AG04450 (cell line): Measurements from ENCODE around the gene GTF3C1. TPM values are rescaled to one million over a fixed set of nuclear protein-coding genes. Genes with fewer than 3 reads are reported as not detected.
A peak's percentile ranks its signal among the peaks of the same experiment; 100 is the strongest.

ENCODE experiments used
- CTCF ChIA-PET: fragments of 300-600, 350-600 bp; formaldehyde crosslinking; extraction: SDS; loops from one replicate; lab custom pipeline; 2022; ENCODE audit warnings: antibody characterized with exemption, inconsistent platforms; lab: Charles Lee
- POLR2A ChIA-PET: fragments of 350-600 bp; formaldehyde crosslinking; extraction: SDS; loops from one replicate; lab custom pipeline; 2021; ENCODE audit warnings: antibody characterized with exemption, inconsistent platforms; lab: Yijun Ruan, JAX
- DNase-seq: peaks from one replicate; pipeline ENCODE4 v3.0.0-alpha.2; 2011; ENCODE audit warnings: low read depth, low spot score
- H3K27ac ChIP-seq: one replicate; pipeline ENCODE4 v1.5.1; 2012; ENCODE audit warnings: low read depth, low read length, control low read depth
- H3K27me3 ChIP-seq: one replicate; pipeline ENCODE4 v1.6.0; 2012; ENCODE audit warnings: low read length; ENCODE audit not compliant: control insufficient read depth, insufficient read depth
- H3K4me3 ChIP-seq: 2 replicates; pipeline ENCODE4 v1.5.1; 2011; ENCODE audit warnings: mild to moderate bottlenecking, low read depth, low read length, control low read depth
- H3K9me3 ChIP-seq: 2 replicates; pipeline ENCODE4 v1.5.1; 2012; ENCODE audit warnings: low read length; ENCODE audit not compliant: control insufficient read depth, insufficient read depth
- CTCF ChIP-seq: IDR thresholded peaks from 2 replicates; pipeline ENCODE4 v1.5.1; 2011; ENCODE audit warnings: low read depth, low read length, control low read depth, inconsistent platforms
- polyA minus RNA-seq: library from RNA; depleted of rRNA, polyadenylated mRNA; stranded (reverse); fragments of >200 nt; gene quantifications from 2 replicates; pipeline ENCODE4 v1.2.3, GENCODE V29; 2011; rRNA and poly(A)+ RNA removed
- polyA plus RNA-seq: library from polyadenylated mRNA; depleted of rRNA; stranded (reverse); fragments of >200 nt; gene quantifications from 2 replicates; pipeline ENCODE4 v1.2.3, GENCODE V29; 2011; rRNA removed

Gene GTF3C1
- polyA plus RNA-seq (40.2 and 44.6 TPM in 2 replicates), polyA minus RNA-seq (91.1 and 115 TPM in 2 replicates)

- peak within 1 kb of the TSS; percentile 99 for H3K4me3 ChIP-seq
- CTCF ChIA-PET = interaction anchor here (0.6 to 1.1 kb wide), 4 partner anchors 62 to 521 kb away, joined by 3 to 7 read pairs (median 4); no protein-coding TSS in a partner anchor
- peak within 1 kb of the TSS; percentile 71 for H3K27ac ChIP-seq
- H3K27me3 ChIP-seq = no peaks in the 10 kb centered on the region
- H3K9me3 ChIP-seq = no peaks in the 10 kb centered on the region; the same call in 1 of the 2 replicates
- POLR2A ChIA-PET = interaction anchor here (0.6 to 1.4 kb wide), 7 partner anchors 9 to 559 kb away, joined by 3 to 4 read pairs (median 3); no protein-coding TSS in a partner anchor
- peak; percentile 96 for DNase-seq
- TF ChIP-seq CTCF = no peak
Measured at GRCh38 chr16:27549746-27550581, at the start of gene GTF3C1, which contains the start of gene KATNIP. TSS of gene GTF3C1 (minus strand) at chr16:27549913. CDS start at chr16:27549890, 23 bp downstream. TSS of gene KATNIP (plus strand) at chr16:27550144. CDS start at chr16:27550171, 27 bp downstream.

GRCh38 chr16:27598931-27599565, 49.3 kb upstream of the GTF3C1 start:
- CTCF ChIA-PET = interaction anchor here (2.5 kb wide), 1 partner anchor 41 kb away, joined by 10 read pairs; no protein-coding TSS in a partner anchor
- no peak for TF ChIP-seq CTCF
- DNase-seq = no peak
- no peaks in the 10 kb centered on the region for H3K27me3 ChIP-seq
- no peak overlapping the region for H3K27ac ChIP-seq
- no peaks in the 10 kb centered on the region for H3K9me3 ChIP-seq
- POLR2A ChIA-PET = no interaction called here
- no peak overlapping the region for H3K4me3 ChIP-seq

GRCh38 chr16:27598220-27598619, 48.5 kb upstream of the GTF3C1 start:
- POLR2A ChIA-PET = no interaction called here

GRCh38 chr16:27597361-27597760, 47.6 kb upstream of the GTF3C1 start:
- POLR2A ChIA-PET = interaction anchor here (0.7 kb wide), 1 partner anchor 464 kb away, joined by 9 read pairs; no protein-coding TSS in a partner anchor
- no peak for TF ChIP-seq CTCF
- H3K4me3 ChIP-seq = no peak overlapping the region
- no peak overlapping the region for H3K27ac ChIP-seq
- no peak for DNase-seq
- CTCF ChIA-PET = interaction anchor here (2.5 kb wide), 1 partner anchor 42 kb away, joined by 10 read pairs; no protein-coding TSS in a partner anchor
- H3K9me3 ChIP-seq = no peaks in the 10 kb centered on the region
- no peaks in the 10 kb centered on the region for H3K27me3 ChIP-seq

More at GRCh38 chr16:27598220-27598619, 48.5 kb upstream of the GTF3C1 start:
- no peak for DNase-seq
- Histone ChIP-seq H3K27ac (no peak overlapping the region), H3K9me3 (no peaks in the 10 kb centered on the region), H3K4me3 (no peak overlapping the region), H3K27me3 (no peaks in the 10 kb centered on the region)
- CTCF ChIA-PET = interaction anchor here (2.5 kb wide), 1 partner anchor 42 kb away, joined by 10 read pairs; no protein-coding TSS in a partner anchor
- TF ChIP-seq CTCF = no peak
